Subcutaneous abdominal adipose tissue (tissue), 5 donors: ENCODE results near the gene MORN1.
"Not testable (repeated sequence)": the region's sequence is repeated elsewhere in the genome, so short reads cannot be mapped to it uniquely, and the experiment has no call there.

Experiments
- H3K27ac ChIP-seq: one replicate; pipeline ENCODE4 v1.7.0; 2013; ENCODE audit warnings: low read depth, mild to moderate bottlenecking, inconsistent platforms, low read length, moderate library complexity
- H3K27me3 ChIP-seq, 5 donors: one replicate each; pipeline ENCODE4 v1.7.0; 2013; ENCODE audit warnings: low read length in 5 of 5, inconsistent platforms in 1 of 5; ENCODE audit not compliant: control insufficient read depth in 5 of 5, insufficient read depth in 4 of 5
- H3K36me3 ChIP-seq, 5 donors: one replicate each; pipeline ENCODE4 v1.7.0; 2013; ENCODE audit warnings: low read length in 5 of 5; ENCODE audit not compliant: control insufficient read depth in 5 of 5, insufficient read depth in 5 of 5
- H3K4me1 ChIP-seq, 5 donors: one replicate each; pipeline ENCODE4 v1.7.0; 2013; ENCODE audit warnings: low read length in 5 of 5, mild to moderate bottlenecking in 3 of 5, moderate library complexity in 1 of 5; ENCODE audit not compliant: control insufficient read depth in 5 of 5, insufficient read depth in 5 of 5
- H3K4me3 ChIP-seq, 5 donors: one replicate each; pipeline ENCODE4 v1.7.0; 2013; ENCODE audit warnings: low read length in 5 of 5, low read depth in 1 of 5
- H3K9ac ChIP-seq, 5 donors: one replicate each; pipeline ENCODE4 v1.7.0; 2013; ENCODE audit warnings: low read length in 5 of 5, mild to moderate bottlenecking in 4 of 5, moderate library complexity in 3 of 5
- H3K9me3 ChIP-seq, 5 donors: one replicate each; pipeline ENCODE4 v1.7.0; 2013; ENCODE audit warnings: low read length in 5 of 5; ENCODE audit not compliant: control insufficient read depth in 5 of 5
- donor health status: healthy.
- donor health status: healthy.
- donor health status: healthy.
- donor health status: healthy.
- donor health status: healthy.

The MORN1 gene

GRCh38 chr1:2340086-2340917, 51.1 kb downstream of the MORN1 start:
- Histone ChIP-seq H3K27me3 (no peaks in the 10 kb centered on the region), H3K4me3 (no peak overlapping the region), H3K9ac (no peak overlapping the region), H3K36me3 (no peaks in the 10 kb centered on the region), H3K27ac (no peak overlapping the region), H3K4me1 (no peaks in the 10 kb centered on the region), H3K9me3 (no peaks in the 10 kb centered on the region)

- Histone ChIP-seq H3K27me3 (no peaks in the 10 kb centered on the region), H3K9ac (no peak overlapping the region), H3K4me3 (no peak overlapping the region), H3K36me3 (no peaks in the 10 kb centered on the region), H3K9me3 (no peaks in the 10 kb centered on the region), H3K27ac (no peak overlapping the region), H3K4me1 (no peaks in the 10 kb centered on the region)
Observed at GRCh38 chr1:2339206-2340085, 51.9 kb downstream of the MORN1 start.

DNA sequence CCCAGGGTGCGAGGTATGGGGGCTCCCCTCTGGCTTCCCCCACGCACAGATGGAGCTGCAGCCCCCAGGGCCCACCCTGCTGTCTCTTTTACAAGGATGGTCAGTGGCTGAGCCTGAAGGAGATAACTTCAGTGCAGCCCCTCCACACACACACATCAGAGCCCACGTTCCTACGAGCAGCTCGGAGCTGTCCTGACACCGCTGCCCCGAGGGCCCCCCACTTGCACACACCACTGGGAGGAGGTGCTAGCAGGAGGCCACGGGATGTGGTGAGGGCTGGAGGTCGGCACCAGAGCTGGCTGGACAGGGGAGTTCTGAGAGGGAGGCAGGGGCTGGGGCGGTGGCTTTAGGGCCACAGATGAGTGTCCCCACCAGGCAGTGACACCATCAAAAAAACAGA, 53.9 kb downstream of the MORN1 start:
- H3K9me3 ChIP-seq: no peaks in the 10 kb centered on the region
- H3K4me3 ChIP-seq: no peak overlapping the region
- H3K27me3 ChIP-seq: no peaks in the 10 kb centered on the region
- H3K9ac ChIP-seq: no peak overlapping the region
- no peaks in the 10 kb centered on the region for H3K4me1 ChIP-seq
- no peak overlapping the region for H3K27ac ChIP-seq
- H3K36me3 ChIP-seq: no peaks in the 10 kb centered on the region

DNA sequence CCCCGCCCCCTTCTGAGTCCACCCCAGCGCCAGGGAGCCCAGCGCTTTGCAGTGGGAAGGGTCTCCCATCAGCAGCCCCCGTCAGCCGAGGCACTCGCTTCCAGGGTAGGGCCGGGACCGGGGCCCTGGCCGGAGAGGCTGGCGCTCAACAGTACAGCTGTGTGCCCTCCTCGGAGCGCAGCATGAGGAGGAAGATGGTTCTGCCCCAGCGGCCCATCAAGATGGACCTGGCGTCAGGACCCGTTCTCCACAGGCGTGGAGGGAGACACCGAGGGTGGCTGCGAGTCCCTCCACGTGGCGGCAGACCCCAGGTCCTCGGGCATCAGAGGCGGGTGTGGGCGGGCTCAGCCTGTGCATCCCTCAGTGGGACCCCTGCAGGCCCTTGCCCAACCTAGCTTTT, 54.3 kb downstream of the MORN1 start:
- H3K27me3 ChIP-seq: no peaks in the 10 kb centered on the region
- H3K27ac ChIP-seq: no peak overlapping the region
- H3K4me1 ChIP-seq: no peaks in the 10 kb centered on the region
- H3K9me3 ChIP-seq: no peaks in the 10 kb centered on the region
- H3K36me3 ChIP-seq: no peaks in the 10 kb centered on the region
- H3K9ac ChIP-seq: no peak overlapping the region
- no peak overlapping the region for H3K4me3 ChIP-seq

GRCh38 chr1:2336499-2336898, 54.9 kb downstream of the MORN1 start:
- no peaks in the 10 kb centered on the region for H3K27me3 ChIP-seq
- no peak overlapping the region for H3K4me3 ChIP-seq
- no peaks in the 10 kb centered on the region for H3K9me3 ChIP-seq
- H3K9ac ChIP-seq: no peak overlapping the region
- H3K36me3 ChIP-seq: no peaks in the 10 kb centered on the region
- H3K27ac ChIP-seq: no peak overlapping the region
- peaks cover 0 to 2% (median under 1%) of the 10 kb centered on the region in 5 donors for H3K4me1 ChIP-seq

DNA sequence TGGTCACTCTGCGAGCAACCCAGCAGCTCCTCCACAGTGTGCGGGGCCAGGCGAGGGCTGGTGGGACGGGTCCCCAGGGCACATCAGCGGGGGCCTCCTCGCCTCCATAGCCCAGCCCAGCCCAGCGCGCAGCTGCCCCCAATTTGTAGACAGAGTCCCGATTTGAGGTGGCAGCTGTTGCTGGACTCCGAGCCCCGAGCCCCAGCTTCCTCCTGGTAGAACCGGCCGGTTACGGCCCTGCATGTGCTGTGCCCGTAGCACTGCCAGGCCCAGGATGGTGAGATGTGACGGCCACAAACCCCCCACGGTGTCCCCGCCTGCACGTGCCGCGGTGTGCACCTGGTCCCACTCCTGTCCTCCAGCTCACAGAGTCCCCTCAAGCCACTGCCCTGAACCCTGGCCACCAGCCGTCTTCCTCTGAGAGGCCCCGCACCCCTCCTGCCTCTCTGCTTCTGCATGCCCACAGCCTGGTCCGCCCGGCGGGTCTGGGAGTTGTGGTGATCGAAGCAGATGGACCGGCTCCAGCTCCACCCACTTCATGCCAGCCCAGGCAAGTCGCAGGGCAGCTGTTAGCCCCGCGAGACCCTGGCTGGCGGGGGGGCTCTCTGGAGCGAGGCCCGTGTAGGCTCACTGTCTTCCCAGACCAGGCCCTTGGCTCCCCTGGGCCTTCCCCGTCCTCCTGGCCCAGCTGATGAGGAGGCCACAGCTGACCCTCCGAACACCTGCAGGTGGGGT, 55.5 kb downstream of the MORN1 start:
- peaks cover 0 to 8% (median 7%) of the 10 kb centered on the region in 5 donors for H3K4me1 ChIP-seq
- H3K9ac ChIP-seq: no peak overlapping the region
- no peak overlapping the region for H3K27ac ChIP-seq
- H3K4me3 ChIP-seq: no peak overlapping the region
- no peaks in the 10 kb centered on the region for H3K36me3 ChIP-seq
- no peaks in the 10 kb centered on the region for H3K27me3 ChIP-seq
- no peaks in the 10 kb centered on the region for H3K9me3 ChIP-seq

DNA sequence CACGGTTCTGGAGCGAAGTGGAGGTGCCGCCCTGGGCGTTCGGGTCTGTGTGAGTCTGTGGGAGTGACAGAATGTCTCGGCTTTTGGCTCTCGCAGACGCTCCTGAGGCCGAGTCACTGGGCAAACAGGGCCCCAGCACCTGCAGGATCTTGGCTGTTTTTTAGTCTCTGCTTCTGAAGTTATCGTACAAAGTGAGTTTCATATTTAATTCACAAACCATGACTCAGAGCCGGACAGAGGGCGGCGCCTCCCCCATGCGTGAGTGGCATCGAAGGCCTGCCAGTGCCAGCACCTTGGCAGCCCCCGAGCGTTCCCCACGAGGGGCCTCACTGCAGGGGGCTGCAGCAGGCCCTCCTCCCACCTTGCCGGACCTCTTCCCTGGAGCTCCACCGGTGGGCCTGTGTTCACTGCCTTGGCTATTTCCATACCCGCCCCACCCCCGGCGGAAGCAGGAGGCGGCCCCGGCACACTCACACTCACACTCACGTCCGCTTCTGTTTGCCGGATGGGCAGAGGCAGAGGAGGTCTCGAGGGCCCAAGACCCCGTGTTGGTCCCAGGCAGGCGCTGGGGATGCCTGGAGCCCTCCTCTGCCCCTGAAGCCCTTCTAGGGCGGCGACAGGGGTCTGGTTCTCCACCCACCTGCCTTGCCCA, 56.3 kb downstream of the MORN1 start:
- H3K9me3 ChIP-seq: no peaks in the 10 kb centered on the region
- no peak overlapping the region for H3K4me3 ChIP-seq
- no peaks in the 10 kb centered on the region for H3K27me3 ChIP-seq
- no peak overlapping the region for H3K27ac ChIP-seq
- no peaks in the 10 kb centered on the region for H3K36me3 ChIP-seq
- H3K4me1 ChIP-seq: peaks cover 2 to 16% (median 15%) of the 10 kb centered on the region in 5 donors
- no peak overlapping the region for H3K9ac ChIP-seq

DNA sequence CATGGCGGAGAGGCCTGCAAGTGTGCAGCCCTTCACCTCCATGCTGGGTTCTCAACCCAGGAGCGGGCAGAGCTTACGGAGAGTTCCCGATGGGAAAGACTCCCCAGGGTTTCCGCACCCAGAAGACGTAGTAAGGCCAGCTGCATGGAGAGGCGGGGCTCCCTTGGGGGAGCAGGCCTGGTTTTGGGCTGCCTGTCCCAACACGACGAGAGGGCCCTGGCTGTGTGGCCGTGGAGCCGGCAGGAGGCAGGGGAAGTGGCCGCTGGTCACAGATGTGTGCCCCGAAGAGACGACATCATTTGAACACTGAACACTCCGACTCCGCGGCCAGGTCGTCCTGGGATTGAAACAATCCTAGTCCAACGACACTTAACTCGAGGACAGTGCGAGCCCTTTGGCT, 57.0 kb downstream of the MORN1 start:
- no peaks in the 10 kb centered on the region for H3K36me3 ChIP-seq
- H3K4me3 ChIP-seq: no peak overlapping the region
- peaks cover 2 to 22% (median 19%) of the 10 kb centered on the region in 5 donors for H3K4me1 ChIP-seq
- no peaks in the 10 kb centered on the region for H3K27me3 ChIP-seq
- H3K9ac ChIP-seq: no peak overlapping the region
- no peaks in the 10 kb centered on the region for H3K9me3 ChIP-seq
- H3K27ac ChIP-seq: no peak overlapping the region

DNA sequence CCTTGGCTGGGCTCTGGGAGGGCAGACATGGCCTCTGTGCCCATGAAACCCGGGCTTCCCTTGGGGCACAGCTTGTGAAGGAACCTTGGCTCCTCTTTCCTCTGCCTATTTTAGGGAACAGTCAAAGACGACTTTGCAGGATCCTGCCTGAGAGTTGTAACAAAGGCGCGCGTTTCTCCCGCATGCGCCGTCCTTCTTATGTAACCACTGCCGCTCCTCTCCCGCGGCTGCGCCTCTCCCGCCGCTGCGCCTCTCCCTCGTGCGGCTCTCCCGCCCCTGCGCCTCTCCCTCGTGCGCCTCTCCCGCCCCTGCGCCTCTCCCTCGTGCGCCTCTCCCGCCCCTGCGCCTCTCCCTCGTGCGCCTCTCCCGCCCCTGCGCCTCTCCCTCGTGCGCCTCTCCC, 59.8 kb downstream of the MORN1 start:
- not testable (repeated sequence) for H3K9me3 ChIP-seq, H3K27ac ChIP-seq, H3K36me3 ChIP-seq, H3K9ac ChIP-seq, H3K4me3 ChIP-seq, H3K27me3 ChIP-seq
- H3K4me1 ChIP-seq: peaks cover 2 to 22% (median 19%) of the 10 kb centered on the region in 5 donors
